ENCODE data around the gene RXFP4. TPM values are rescaled to one million over a fixed set of nuclear protein-coding genes. Genes with fewer than 3 reads are reported as not detected.
A peak's percentile ranks its signal among the peaks of the same experiment; 100 is the strongest.
"Not testable (repeated sequence)": the region's sequence is repeated elsewhere in the genome, so short reads cannot be mapped to it uniquely, and the experiment has no call there.

The RXFP4 gene
- total and polyA plus RNA-seq, 10 donors, result 0.06 to 0.88 TPM; not detected in 8

- Histone ChIP-seq H3K27ac (no peak overlapping the region), H3K9me3 (no peaks in the 10 kb centered on the region), H3K36me3 (peaks cover 6 to 95% (median 81%) of the 10 kb centered on the region in 6 donors), H3K27me3 (replicated peaks in 1 of 7) (no peaks in the 10 kb centered on the region), H3K4me1 (peaks cover 33 to 58% (median 44%) of the 10 kb centered on the region in 6 donors), H3K4me3 (no peak overlapping the region)
- no peak for TF ChIP-seq POLR2A (IDR thresholded peaks at IDR 0.05)
- TF ChIP-seq, protein P1, sequence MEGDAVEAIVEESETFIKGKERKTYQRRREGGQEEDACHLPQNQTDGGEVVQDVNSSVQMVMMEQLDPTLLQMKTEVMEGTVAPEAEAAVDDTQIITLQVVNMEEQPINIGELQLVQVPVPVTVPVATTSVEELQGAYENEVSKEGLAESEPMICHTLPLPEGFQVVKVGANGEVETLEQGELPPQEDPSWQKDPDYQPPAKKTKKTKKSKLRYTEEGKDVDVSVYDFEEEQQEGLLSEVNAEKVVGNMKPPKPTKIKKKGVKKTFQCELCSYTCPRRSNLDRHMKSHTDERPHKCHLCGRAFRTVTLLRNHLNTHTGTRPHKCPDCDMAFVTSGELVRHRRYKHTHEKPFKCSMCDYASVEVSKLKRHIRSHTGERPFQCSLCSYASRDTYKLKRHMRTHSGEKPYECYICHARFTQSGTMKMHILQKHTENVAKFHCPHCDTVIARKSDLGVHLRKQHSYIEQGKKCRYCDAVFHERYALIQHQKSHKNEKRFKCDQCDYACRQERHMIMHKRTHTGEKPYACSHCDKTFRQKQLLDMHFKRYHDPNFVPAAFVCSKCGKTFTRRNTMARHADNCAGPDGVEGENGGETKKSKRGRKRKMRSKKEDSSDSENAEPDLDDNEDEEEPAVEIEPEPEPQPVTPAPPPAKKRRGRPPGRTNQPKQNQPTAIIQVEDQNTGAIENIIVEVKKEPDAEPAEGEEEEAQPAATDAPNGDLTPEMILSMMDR (IDR thresholded peaks at IDR 0.05 in 8 of 11, conservative IDR thresholded peaks at IDR 0.05 in 3 of 11), result no peak
- TF ChIP-seq POLR2AphosphoS5 (IDR thresholded peaks at IDR 0.05), result no peak
- 74 to 87% (median 83%) methylated on average over 5 of the region's 5 CpGs for WGBS, 5 donors
- no peak for DNase-seq
- intact Hi-C loops (cut with DNase I; ENCODE audit: low total_unique reads), result no loop called here
Measured at GRCh38 chr1:155929057-155929456, 12.4 kb upstream of the RXFP4 start.

DNA sequence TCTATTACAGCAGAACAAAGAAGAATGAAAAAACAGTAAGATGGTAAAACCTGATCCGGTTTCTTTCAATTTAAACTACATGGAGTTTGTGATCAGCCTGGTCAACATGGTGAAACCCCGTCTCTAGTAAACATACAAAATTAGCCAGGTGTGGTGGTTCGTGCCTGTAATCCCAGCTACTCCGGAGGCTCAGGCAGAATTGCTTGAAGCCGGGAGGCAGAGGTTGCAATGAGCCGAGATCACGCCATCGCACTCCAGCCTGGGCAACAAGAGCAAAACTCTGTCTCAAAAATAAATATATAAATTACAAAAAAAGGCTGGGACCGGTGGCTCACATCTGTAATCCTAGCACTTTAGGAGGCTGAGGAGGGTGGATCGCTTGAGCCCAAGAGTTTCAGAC is 10.7 kb upstream of the RXFP4 start:
- Histone ChIP-seq H3K36me3 (peaks cover 3 to 78% (median 65%) of the 10 kb centered on the region in 6 donors), H3K4me3 (peak overlapping the region in 2 of 8 donors; percentile 21 to 31), H3K4me1 (peaks cover 37 to 68% (median 52%) of the 10 kb centered on the region in 6 donors), H3K27ac (peak overlapping the region in 1 of 8 donors; percentile 28)
- 80 to 90% (median 85%) methylated on average over 10 of the region's 10 CpGs for WGBS, 5 donors
- H3K9me3 ChIP-seq; H3K27me3 ChIP-seq (replicated peaks in 1 of 7); intact Hi-C loops (cut with DNase I; ENCODE audit: low total_unique reads): not testable (repeated sequence)
- peak; percentile 16 for DNase-seq

DNA sequence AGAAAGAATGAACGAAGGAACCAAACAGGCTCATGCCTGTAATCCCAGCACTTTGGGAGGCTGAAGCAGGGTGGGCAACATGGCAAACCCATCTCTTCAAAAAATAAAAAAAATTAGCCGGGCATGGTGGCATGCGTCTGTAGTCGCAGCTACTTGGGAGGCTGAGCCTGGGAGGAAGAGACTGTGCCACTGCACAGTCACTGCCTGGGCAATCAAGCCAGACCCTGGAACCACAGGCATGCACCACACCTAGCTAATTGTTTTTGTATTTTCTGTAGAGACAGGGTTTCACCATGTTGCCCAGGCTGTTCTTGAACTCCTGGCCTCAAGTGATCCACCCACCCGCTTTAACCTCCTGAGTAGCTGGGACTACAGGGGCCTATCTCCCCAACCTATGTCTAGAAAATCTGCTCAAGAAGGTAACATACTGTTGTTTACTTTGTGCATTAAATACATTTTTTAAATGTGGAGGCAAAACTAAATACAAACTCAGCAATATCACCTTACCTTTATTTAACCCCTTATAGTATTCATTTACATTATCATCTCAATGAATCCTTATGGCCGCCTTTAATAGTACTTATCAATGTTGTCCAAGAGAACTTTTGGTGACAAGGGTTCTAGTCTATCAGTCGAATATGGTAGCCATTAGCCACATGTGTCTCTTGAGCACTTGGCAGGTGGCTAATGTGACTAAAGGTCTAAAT is 10.0 kb upstream of the RXFP4 start:
- DNase-seq, result peak; percentile 39
- H3K27me3 ChIP-seq (replicated peaks in 1 of 7), result no peaks in the 10 kb centered on the region
- H3K4me3 ChIP-seq, result peak overlapping the region in 4 of 8 donors; percentile 3 to 31 (median 16)
- 66 to 92% (median 80%) methylated on average over 7 of the region's 7 CpGs for WGBS, 5 donors
- peaks cover 0 to 71% (median 57%) of the 10 kb centered on the region in 6 donors for H3K36me3 ChIP-seq
- intact Hi-C loops (cut with DNase I; ENCODE audit: low total_unique reads), result no loop called here
- peaks cover 37 to 68% (median 52%) of the 10 kb centered on the region in 6 donors for H3K4me1 ChIP-seq
- TF ChIP-seq POLR2AphosphoS5 (IDR thresholded peaks at IDR 0.05) (no peak), POLR2A (IDR thresholded peaks at IDR 0.05) (no peak)
- TF ChIP-seq, protein P1 (IDR thresholded peaks at IDR 0.05 in 8 of 11, conservative IDR thresholded peaks at IDR 0.05 in 3 of 11), result no peak
- H3K27ac ChIP-seq, result peak overlapping the region in 1 of 8 donors; percentile 28
- H3K9me3 ChIP-seq, result no peaks in the 10 kb centered on the region

- H3K4me3 ChIP-seq, result peak overlapping the region in 3 of 8 donors; percentile 6 to 31 (median 21)
- H3K27me3 ChIP-seq (replicated peaks in 1 of 7), result no peaks in the 10 kb centered on the region
- DNase-seq, result no peak
- H3K36me3 ChIP-seq, result peaks cover 0 to 65% (median 51%) of the 10 kb centered on the region in 6 donors
- intact Hi-C loops (cut with DNase I; ENCODE audit: low total_unique reads), result no loop called here
- H3K9me3 ChIP-seq, result no peaks in the 10 kb centered on the region
- no peak overlapping the region for H3K27ac ChIP-seq
- H3K4me1 ChIP-seq, result peaks cover 37 to 68% (median 52%) of the 10 kb centered on the region in 6 donors
- no peak for TF ChIP-seq POLR2AphosphoS5 (IDR thresholded peaks at IDR 0.05)
- no peak for TF ChIP-seq POLR2A (IDR thresholded peaks at IDR 0.05)
- TF ChIP-seq, protein P1 (IDR thresholded peaks at IDR 0.05 in 8 of 11, conservative IDR thresholded peaks at IDR 0.05 in 3 of 11), result no peak
- 38 to 80% (median 64%) methylated on average over 1 of the region's 1 CpG for WGBS, 5 donors
Measured at GRCh38 chr1:155932081-155932480, 9.4 kb upstream of the RXFP4 start.
